Neural crest cell (in vitro differentiated cells): ENCODE results near the gene ZDHHC11. TPM values are rescaled to one million over a fixed set of nuclear protein-coding genes. Genes with fewer than 3 reads are reported as not detected.
"Not testable (repeated sequence)": the region's sequence is repeated elsewhere in the genome, so short reads cannot be mapped to it uniquely, and the experiment has no call there.

Experiments
- DNase-seq: peaks from one replicate; pipeline ENCODE4 v3.0.0; 2021; ENCODE audit warnings: low read depth, mixed read lengths, low spot score
- H3K27ac Mint-ChIP-seq: one replicate; pipeline ENCODE4 v1.8.0; 2021; ENCODE audit warnings: mild to moderate bottlenecking, mixed read lengths; ENCODE audit not compliant: unreplicated experiment
- H3K27me3 Mint-ChIP-seq: 2 replicates; pipeline ENCODE4 v1.8.0; 2021; ENCODE audit warnings: low read depth, mild to moderate bottlenecking, mixed read lengths
- H3K36me3 Mint-ChIP-seq: 2 replicates; pipeline ENCODE4 v1.8.0; 2021; ENCODE audit warnings: low read depth, mild to moderate bottlenecking, mixed read lengths
- H3K4me1 Mint-ChIP-seq: 2 replicates; pipeline ENCODE4 v1.8.0; 2021; ENCODE audit warnings: mixed read lengths
- H3K4me3 Mint-ChIP-seq: one replicate; pipeline ENCODE4 v1.8.0; 2021; ENCODE audit warnings: mild to moderate bottlenecking, mixed read lengths
- H3K9me3 Mint-ChIP-seq: 2 replicates; pipeline ENCODE4 v1.8.0; 2021; ENCODE audit warnings: mixed read lengths
- CTCF ChIP-seq: fragments of 200-600 bp; sonication (generic); conservative IDR thresholded peaks from 2 replicates; pipeline ENCODE4 v1.5.0; 2021; ENCODE audit warnings: antibody characterized with exemption, mild to moderate bottlenecking
- total RNA-seq: library from RNA; stranded (reverse); gene quantifications from 2 replicates; pipeline ENCODE4 v1.2.1, GENCODE V29; 2021

ZDHHC11 gene
- total RNA-seq, 1 donor from 2014 or later, result 17.2 TPM

GRCh38 chr5:882253-883183 is 31.7 kb upstream of the ZDHHC11 start:
- Mint-ChIP-seq H3K4me3 (no peak overlapping the region), H3K36me3 (peaks cover 30% of the 10 kb centered on the region), H3K27me3 (peaks cover 3% of the 10 kb centered on the region), H3K27ac (no peak overlapping the region), H3K9me3 (peaks cover 6% of the 10 kb centered on the region), H3K4me1 (no peaks in the 10 kb centered on the region)
- no peak for DNase-seq
- no peak for TF ChIP-seq CTCF

GRCh38 chr5:881551-881935 is 30.8 kb upstream of the ZDHHC11 start:
- Mint-ChIP-seq H3K36me3 (peaks cover 30% of the 10 kb centered on the region), H3K4me3 (no peak overlapping the region), H3K27ac (no peak overlapping the region), H3K27me3 (peaks cover 3% of the 10 kb centered on the region), H3K4me1 (no peaks in the 10 kb centered on the region), H3K9me3 (peaks cover 6% of the 10 kb centered on the region)
- no peak for TF ChIP-seq CTCF
- DNase-seq, result no peak

GRCh38 chr5:880816-881550 is 30.2 kb upstream of the ZDHHC11 start:
- H3K9me3 Mint-ChIP-seq, result peaks cover 6% of the 10 kb centered on the region
- no peak overlapping the region for H3K27ac Mint-ChIP-seq
- H3K4me1 Mint-ChIP-seq, result no peaks in the 10 kb centered on the region
- TF ChIP-seq CTCF, result no peak
- no peak overlapping the region for H3K4me3 Mint-ChIP-seq
- no peak for DNase-seq
- H3K36me3 Mint-ChIP-seq, result peaks cover 32% of the 10 kb centered on the region
- H3K27me3 Mint-ChIP-seq, result peaks cover 3% of the 10 kb centered on the region

- not testable (repeated sequence) for H3K9me3 Mint-ChIP-seq, DNase-seq, H3K27ac Mint-ChIP-seq, H3K27me3 Mint-ChIP-seq, H3K4me1 Mint-ChIP-seq, H3K4me3 Mint-ChIP-seq
- H3K36me3 Mint-ChIP-seq, result peaks cover 34% of the 10 kb centered on the region
Measured at GRCh38 chr5:878677-879076, 27.9 kb upstream of the ZDHHC11 start.

- TF ChIP-seq CTCF, result no peak
- no peak for DNase-seq
- Mint-ChIP-seq H3K36me3 (peaks cover 30% of the 10 kb centered on the region), H3K4me1 (no peaks in the 10 kb centered on the region), H3K27me3 (peaks cover 3% of the 10 kb centered on the region), H3K27ac (no peak overlapping the region), H3K9me3 (peaks cover 6% of the 10 kb centered on the region), H3K4me3 (no peak overlapping the region)
Measured at GRCh38 chr5:878125-878524, 27.3 kb upstream of the ZDHHC11 start.
